ENCODE data around the gene CATSPERZ. TPM values are rescaled to one million over a fixed set of nuclear protein-coding genes. Genes with fewer than 3 reads are reported as not detected.

Gene CATSPERZ
- total and polyA plus RNA-seq, 2 of the 13 experiments (the other 11 are each of a cell fraction or from before 2014, with no cell fraction given), result 0.22 to 0.48 TPM

- TF ChIP-seq GLMP (CRISPR knock-in tag; IDR thresholded peaks at IDR 0.05; ENCODE audit: borderline replicate concordance) (no peak), SMAD9 (CRISPR knock-in tag; IDR thresholded peaks at IDR 0.05) (no peak), TCF12 (IDR thresholded peaks at IDR 0.05) (no peak), TCF12 (CRISPR knock-in tag; IDR thresholded peaks at IDR 0.05) (no peak), SRF (IDR thresholded peaks at IDR 0.05; ENCODE audit: low read depth, low read length) (no peak), IRF1 (CRISPR knock-in tag; IDR thresholded peaks at IDR 0.05; ENCODE audit: low read depth) (peak; percentile 53; the same call in 1 of the 2 replicates), ZNF768 (CRISPR knock-in tag; IDR thresholded peaks at IDR 0.05) (peak; percentile 61; the same call in 1 of the 2 replicates), TOPORS (CRISPR knock-in tag; IDR thresholded peaks at IDR 0.05) (no peak), SUZ12 (IDR thresholded peaks at IDR 0.05; ENCODE audit: low read depth, low read length) (no peak), RNF2 (conservative IDR thresholded peaks at IDR 0.05; ENCODE audit: low read depth) (no peak), HMGA1 (CRISPR knock-in tag; conservative IDR thresholded peaks at IDR 0.05) (no peak), GMEB2 (CRISPR knock-in tag; IDR thresholded peaks at IDR 0.05; ENCODE audit: low read depth) (no peak), NR3C1 (CRISPR knock-in tag; IDR thresholded peaks at IDR 0.05) (no peak), MYNN (CRISPR knock-in tag; IDR thresholded peaks at IDR 0.05; ENCODE audit: low read depth) (no peak), CSRNP1 (CRISPR knock-in tag; IDR thresholded peaks at IDR 0.05) (no peak; the same call in 1 of the 2 replicates), KDM1A (CRISPR knock-in tag; IDR thresholded peaks at IDR 0.05) (no peak), RAD21 (CRISPR knock-in tag; IDR thresholded peaks at IDR 0.05) (peak; percentile 80), ZNF616 (CRISPR knock-in tag; IDR thresholded peaks at IDR 0.05; ENCODE audit: low read depth) (no peak), MAX (IDR thresholded peaks at IDR 0.05) (peak; percentile 28), HNRNPK (IDR thresholded peaks at IDR 0.05; ENCODE audit: low read depth, low read length, poor library complexity, severe bottlenecking) (peak; percentile 71), ZNF552 (CRISPR knock-in tag; IDR thresholded peaks at IDR 0.05; ENCODE audit: borderline replicate concordance) (no peak; the same call in 1 of the 2 replicates), REXO4 (CRISPR knock-in tag; IDR thresholded peaks at IDR 0.05; ENCODE audit: borderline replicate concordance) (no peak), ZNF746 (CRISPR knock-in tag; IDR thresholded peaks at IDR 0.05) (0 out of 2 replicates have a peak, but pooled peaks have one; percentile 75)
Observed at GRCh38 chr11:64317961-64318765, 18.0 kb downstream of the CATSPERZ start, which contains the start of gene PRDX5 (continued).

All from HepG2 (cell line).